SKM-1 (cell line): ENCODE measurements around the gene TAGLN.

Experiments used
- DNase-seq: peaks from one replicate; lab custom pipeline; 2025; ENCODE audit not compliant: unreplicated experiment; lab: John Stamatoyannopoulos, UW

Gene TAGLN

GRCh38 chr11:117199053-117199915, at the start of gene TAGLN:
Gene TAGLN, plus strand, starts transcription at chr11:117199370. Its CDS starts 3,644 bp downstream, at chr11:117203014.
- no peak for DNase-seq

GRCh38 chr11:117152066-117152465, 47.1 kb upstream of the TAGLN start:
- DNase-seq, result no peak

GRCh38 chr11:117154468-117154867, 44.7 kb upstream of the TAGLN start:
- DNase-seq, result no peak

DNA sequence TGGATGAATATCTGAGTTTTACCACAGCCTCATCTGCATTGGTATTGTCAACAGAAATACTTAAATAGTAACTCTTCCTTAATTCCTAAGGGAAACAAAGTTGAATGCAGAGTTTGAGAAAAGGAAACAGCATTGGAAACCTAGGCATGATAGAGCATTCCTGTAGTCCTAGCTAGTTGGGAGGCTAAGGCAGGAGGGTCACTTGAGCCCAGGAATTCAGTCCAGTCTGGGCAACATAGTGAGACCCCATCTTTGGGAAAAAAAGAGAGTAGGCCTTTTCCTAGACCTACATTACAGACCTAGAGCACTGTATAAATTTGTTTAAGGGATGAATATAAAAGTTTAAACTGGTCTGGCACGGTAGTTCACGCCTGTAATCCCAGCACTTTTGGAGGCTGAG, 41.7 kb upstream of the TAGLN start:
- DNase-seq, result no peak

GRCh38 chr11:117159892-117160291, 39.3 kb upstream of the TAGLN start:
- no peak for DNase-seq

- DNase-seq, result no peak
Measured at GRCh38 chr11:117160826-117161225, 38.3 kb upstream of the TAGLN start.

- DNase-seq, result no peak
Measured at GRCh38 chr11:117166491-117166890, 32.7 kb upstream of the TAGLN start.

DNA sequence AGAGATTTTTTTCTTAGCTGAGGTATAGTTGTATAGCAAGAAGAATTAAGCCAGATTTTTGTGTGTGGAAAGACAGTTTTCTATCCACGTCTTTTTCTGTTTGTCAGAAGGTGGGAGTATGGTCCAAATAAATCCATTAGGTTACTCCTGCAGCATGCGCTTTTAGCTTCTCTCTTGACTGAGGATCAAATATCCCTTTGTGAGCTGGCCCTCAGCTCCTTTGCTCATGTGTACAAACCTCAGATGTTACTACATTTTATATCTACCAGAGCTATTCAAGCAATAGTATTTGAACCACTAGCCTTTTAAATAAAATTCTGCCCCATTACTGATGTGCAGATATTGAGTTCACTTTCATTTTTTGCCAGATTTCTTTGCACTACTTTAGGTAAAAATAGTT, 29.4 kb upstream of the TAGLN start:
- DNase-seq, result no peak

DNA sequence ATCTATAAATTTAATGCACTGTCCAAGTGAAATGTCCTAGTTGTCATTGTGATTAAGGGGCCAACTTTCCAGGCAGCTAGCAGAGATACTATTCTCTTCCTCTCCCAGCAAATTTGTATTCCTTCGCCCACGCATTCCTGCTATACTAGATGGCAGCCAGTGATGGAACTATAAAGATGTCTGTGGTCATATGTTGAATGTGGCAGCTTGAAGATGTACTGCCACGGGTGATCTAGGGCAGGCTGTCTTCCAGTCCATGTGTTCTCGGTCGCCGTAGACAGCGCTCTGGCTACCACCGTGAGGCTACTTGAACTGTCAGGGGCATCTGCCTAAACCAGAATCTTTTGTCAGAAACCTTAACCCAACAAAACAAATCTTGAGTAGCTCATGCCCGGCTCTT, 29.0 kb upstream of the TAGLN start:
- DNase-seq, result no peak

- DNase-seq, result no peak
Measured at GRCh38 chr11:117171007-117171403, 28.2 kb upstream of the TAGLN start.

- no peak for DNase-seq
Measured at GRCh38 chr11:117171404-117172061, 27.6 kb upstream of the TAGLN start.

DNA sequence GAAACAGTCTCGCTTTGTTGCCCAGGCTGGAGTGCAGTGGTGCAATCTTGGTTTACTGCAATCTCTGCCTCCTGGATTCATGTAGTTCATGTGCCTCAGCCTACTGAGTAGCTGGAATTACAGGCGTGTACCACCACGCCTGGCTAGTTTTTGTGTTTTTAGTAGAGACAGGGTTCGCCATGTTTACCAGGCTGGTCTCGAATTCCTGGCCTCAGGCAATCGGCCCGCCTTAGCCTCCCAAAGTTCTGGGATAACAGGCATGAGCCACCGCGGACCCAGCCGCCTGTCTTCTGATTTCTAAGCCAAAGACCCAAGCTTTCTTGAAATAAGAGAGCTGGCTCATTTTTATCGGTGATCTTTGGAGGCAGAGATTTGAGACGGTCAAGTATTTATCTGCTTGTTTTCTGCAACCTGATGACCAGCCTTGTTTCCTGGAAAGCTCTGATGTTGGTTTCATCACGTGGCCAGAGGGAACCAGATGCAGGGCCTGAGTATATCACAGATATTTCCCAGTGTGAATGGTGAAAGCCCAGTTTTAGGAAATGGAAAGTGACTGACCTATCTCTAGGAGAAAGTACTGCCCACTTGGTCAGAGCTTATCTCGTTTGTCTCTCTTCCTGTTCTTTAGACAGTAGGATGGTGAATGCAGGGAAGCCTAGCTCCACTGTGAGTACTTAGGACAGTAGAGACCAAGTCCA, 26.3 kb upstream of the TAGLN start:
- no peak for DNase-seq

DNA sequence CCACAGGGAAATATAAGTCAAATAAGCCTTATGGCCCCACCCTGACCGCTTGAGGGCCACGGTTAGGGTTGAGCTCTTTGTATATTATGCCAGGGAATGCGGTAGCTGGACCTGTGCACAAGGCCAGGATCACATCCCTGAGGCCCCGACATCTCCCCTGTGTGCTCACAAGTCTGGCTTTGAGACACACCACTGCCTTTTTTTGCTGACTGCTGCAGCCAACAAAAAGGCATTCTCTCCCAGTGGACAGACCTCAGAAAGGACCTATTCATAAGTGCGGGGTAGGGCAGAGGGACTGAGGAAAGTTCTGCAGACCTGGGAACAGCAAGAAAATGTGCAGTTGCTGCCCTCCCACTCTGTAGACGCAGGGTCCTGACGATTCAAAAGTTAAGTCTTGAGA, 24.1 kb upstream of the TAGLN start:
- no peak for DNase-seq

GRCh38 chr11:117175781-117176180, 23.4 kb upstream of the TAGLN start:
- DNase-seq, result no peak

- DNase-seq, result no peak
Measured at GRCh38 chr11:117176186-117176585, 23.0 kb upstream of the TAGLN start.

GRCh38 chr11:117177534-117178209, 21.5 kb upstream of the TAGLN start:
- DNase-seq, result no peak

- peak; percentile 62 for DNase-seq
Measured at GRCh38 chr11:117178210-117179034, 20.7 kb upstream of the TAGLN start, which contains the start of gene SIDT2. Gene SIDT2, plus strand, starts transcription at chr11:117178743. Its CDS starts 521 bp downstream, at chr11:117179264.

DNA sequence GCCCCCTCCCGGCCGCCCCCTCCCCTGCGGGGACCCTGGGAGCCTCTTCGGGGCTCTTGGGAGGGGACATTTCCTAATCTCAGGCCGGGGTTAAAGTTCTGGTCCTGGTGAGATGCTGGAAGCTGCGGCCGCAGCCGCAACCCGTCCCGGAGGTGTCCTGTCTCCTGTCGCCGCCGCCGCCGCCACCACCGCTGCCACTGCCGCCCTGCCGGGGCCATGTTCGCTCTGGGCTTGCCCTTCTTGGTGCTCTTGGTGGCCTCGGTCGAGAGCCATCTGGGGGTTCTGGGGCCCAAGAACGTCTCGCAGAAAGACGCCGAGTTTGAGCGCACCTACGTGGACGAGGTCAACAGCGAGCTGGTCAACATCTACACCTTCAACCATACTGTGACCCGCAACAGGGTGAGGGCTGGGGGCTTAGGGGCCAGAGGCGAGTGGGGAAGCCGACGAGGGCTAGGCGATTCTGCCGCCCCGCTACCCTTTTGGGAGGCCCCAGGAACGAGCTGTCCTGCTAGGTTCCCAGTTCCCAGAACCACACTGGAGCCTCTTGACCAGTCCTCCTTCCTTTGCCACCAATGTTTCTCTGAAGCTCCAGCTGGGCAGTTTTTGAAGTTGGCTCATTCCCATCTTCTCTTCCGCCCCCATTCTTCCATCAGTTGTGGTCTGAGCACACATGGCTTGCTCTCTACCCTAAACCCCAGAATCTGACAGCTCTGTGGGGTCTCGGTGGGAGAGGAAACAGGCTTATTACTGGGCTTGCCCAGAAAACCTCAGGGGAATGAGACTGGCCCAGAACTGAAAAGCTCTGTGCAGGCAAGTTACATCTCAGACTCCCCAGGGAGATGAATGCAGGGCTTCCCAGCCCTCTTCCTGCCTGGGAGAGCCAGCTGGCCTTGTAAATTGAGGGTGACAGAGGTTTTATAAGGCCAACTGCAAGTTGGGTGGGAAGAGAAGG, 19.8 kb upstream of the TAGLN start:
- no peak for DNase-seq

DNA sequence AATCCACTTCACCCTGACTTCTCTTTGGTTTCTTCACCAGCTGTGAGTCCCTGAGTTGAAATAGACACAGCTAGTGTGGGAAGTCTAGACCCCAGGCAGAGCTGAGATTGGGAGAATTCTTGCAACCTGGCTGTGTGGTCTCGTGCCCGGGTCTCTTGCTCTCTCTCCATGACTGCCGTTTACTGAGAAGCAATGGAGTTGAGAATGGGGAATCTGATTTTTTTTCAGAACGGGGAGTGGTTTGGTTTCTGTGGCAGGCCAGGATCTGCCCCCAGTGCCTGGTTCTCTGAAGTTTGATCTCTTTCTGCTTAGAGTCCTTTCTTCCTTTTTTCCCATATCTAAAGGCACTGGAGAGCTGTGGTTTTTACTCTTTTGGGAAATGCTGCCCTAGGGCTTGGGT, 19.1 kb upstream of the TAGLN start:
- no peak for DNase-seq
